ENCODE data around the gene EVL. TPM values are rescaled to one million over a fixed set of nuclear protein-coding genes. Genes with fewer than 3 reads are reported as not detected.

EVL gene
- total and polyA plus RNA-seq, 2 of the 8 experiments (the other 6 are each of a cell fraction or from before 2014, with no cell fraction given): 30.7 to 64.6 TPM

DNA sequence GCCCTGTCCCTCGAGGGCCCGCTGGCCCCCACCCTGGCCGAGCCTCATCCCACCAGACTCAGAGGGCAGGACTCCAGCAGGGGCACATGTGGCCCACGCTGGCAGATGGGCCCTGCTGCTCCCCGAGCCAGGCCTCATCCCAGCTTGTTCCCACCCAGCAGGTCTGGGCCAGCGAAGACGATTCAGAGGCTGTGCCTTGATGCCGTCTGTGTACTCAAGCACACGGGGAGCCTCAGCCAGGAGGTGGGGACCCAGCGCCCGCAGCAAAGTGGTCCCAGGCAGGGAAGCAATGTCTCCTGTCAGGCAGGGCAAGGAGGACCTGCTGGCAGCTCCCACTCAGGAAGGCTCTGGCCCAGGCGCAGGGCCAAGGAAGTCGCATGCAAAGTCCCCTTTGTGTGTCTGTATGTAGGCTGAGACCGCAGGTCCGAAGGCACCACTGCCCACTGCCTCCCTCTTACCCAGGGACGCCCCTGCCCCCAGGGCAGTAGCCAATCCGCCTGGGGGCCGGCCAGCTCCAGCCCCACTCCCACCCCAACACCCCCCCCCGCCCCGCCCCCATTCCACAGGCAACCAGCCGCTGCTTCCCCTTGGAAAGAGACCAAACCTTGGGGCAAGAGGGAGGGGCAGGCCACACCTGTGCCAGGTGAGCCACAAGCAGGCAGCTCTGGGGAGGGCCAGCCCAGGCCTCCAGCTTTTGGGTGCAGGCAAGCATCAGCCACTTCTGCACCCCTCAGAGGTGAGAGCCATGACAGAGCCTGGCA is 84.8 kb downstream of the EVL start (continued):
- TF ChIP-seq, protein P1, sequence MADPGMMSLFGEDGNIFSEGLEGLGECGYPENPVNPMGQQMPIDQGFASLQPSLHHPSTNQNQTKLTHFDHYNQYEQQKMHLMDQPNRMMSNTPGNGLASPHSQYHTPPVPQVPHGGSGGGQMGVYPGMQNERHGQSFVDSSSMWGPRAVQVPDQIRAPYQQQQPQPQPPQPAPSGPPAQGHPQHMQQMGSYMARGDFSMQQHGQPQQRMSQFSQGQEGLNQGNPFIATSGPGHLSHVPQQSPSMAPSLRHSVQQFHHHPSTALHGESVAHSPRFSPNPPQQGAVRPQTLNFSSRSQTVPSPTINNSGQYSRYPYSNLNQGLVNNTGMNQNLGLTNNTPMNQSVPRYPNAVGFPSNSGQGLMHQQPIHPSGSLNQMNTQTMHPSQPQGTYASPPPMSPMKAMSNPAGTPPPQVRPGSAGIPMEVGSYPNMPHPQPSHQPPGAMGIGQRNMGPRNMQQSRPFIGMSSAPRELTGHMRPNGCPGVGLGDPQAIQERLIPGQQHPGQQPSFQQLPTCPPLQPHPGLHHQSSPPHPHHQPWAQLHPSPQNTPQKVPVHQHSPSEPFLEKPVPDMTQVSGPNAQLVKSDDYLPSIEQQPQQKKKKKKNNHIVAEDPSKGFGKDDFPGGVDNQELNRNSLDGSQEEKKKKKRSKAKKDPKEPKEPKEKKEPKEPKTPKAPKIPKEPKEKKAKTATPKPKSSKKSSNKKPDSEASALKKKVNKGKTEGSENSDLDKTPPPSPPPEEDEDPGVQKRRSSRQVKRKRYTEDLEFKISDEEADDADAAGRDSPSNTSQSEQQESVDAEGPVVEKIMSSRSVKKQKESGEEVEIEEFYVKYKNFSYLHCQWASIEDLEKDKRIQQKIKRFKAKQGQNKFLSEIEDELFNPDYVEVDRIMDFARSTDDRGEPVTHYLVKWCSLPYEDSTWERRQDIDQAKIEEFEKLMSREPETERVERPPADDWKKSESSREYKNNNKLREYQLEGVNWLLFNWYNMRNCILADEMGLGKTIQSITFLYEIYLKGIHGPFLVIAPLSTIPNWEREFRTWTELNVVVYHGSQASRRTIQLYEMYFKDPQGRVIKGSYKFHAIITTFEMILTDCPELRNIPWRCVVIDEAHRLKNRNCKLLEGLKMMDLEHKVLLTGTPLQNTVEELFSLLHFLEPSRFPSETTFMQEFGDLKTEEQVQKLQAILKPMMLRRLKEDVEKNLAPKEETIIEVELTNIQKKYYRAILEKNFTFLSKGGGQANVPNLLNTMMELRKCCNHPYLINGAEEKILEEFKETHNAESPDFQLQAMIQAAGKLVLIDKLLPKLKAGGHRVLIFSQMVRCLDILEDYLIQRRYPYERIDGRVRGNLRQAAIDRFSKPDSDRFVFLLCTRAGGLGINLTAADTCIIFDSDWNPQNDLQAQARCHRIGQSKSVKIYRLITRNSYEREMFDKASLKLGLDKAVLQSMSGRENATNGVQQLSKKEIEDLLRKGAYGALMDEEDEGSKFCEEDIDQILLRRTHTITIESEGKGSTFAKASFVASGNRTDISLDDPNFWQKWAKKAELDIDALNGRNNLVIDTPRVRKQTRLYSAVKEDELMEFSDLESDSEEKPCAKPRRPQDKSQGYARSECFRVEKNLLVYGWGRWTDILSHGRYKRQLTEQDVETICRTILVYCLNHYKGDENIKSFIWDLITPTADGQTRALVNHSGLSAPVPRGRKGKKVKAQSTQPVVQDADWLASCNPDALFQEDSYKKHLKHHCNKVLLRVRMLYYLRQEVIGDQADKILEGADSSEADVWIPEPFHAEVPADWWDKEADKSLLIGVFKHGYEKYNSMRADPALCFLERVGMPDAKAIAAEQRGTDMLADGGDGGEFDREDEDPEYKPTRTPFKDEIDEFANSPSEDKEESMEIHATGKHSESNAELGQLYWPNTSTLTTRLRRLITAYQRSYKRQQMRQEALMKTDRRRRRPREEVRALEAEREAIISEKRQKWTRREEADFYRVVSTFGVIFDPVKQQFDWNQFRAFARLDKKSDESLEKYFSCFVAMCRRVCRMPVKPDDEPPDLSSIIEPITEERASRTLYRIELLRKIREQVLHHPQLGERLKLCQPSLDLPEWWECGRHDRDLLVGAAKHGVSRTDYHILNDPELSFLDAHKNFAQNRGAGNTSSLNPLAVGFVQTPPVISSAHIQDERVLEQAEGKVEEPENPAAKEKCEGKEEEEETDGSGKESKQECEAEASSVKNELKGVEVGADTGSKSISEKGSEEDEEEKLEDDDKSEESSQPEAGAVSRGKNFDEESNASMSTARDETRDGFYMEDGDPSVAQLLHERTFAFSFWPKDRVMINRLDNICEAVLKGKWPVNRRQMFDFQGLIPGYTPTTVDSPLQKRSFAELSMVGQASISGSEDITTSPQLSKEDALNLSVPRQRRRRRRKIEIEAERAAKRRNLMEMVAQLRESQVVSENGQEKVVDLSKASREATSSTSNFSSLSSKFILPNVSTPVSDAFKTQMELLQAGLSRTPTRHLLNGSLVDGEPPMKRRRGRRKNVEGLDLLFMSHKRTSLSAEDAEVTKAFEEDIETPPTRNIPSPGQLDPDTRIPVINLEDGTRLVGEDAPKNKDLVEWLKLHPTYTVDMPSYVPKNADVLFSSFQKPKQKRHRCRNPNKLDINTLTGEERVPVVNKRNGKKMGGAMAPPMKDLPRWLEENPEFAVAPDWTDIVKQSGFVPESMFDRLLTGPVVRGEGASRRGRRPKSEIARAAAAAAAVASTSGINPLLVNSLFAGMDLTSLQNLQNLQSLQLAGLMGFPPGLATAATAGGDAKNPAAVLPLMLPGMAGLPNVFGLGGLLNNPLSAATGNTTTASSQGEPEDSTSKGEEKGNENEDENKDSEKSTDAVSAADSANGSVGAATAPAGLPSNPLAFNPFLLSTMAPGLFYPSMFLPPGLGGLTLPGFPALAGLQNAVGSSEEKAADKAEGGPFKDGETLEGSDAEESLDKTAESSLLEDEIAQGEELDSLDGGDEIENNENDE (IDR thresholded peaks at IDR 0.05; ENCODE audit: insufficient replicate concordance, low read length): no peak
- no peak for TF ChIP-seq TCF12 (IDR thresholded peaks at IDR 0.05; ENCODE audit: low read depth, low read length)
- no peak for TF ChIP-seq SP2 (IDR thresholded peaks at IDR 0.05; ENCODE audit: low read length)
- TF ChIP-seq SP4 (IDR thresholded peaks at IDR 0.05; ENCODE audit: low read length): no peak
- no peak for TF ChIP-seq TAF7 (optimal IDR thresholded peaks at IDR 0.05; ENCODE audit: borderline replicate concordance, low read depth, low read length)
- TF ChIP-seq MAFK (IDR thresholded peaks at IDR 0.05; ENCODE audit: low read depth, low read length): no peak
- TF ChIP-seq ASH2L (IDR thresholded peaks at IDR 0.05; ENCODE audit: low read length): no peak

All from H1 (cell line).